ENCODE data around the gene MTM1. TPM values are rescaled to one million over a fixed set of nuclear protein-coding genes. Genes with fewer than 3 reads are reported as not detected.

Gene MTM1
- total RNA-seq, 3 donors from 2014 or later = 14.7 to 17.3 (median 14.7) TPM

DNA sequence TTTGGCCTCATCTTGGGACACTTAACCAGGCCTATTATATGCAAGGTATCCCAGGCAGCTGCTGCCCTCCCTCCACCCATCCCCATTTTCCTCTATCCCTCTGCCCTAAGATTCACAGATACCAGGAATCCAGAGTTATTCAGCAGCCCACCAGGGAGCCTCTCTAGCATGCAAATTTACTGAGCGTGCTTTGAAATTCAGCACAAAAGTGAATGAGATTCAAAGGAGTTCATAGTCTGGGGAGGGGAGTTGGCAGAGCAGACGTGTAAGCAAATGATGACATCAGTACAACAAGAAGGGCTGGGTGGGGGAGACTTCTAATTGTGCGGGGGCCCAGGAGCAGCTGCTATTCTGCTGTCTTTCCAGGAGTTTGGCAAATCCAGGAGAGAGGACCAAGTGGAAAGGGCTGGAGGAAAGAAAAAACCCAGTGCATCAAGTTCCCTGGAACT is 1.7 kb upstream of the MTM1 start:
- Histone ChIP-seq H3K27ac (no peak overlapping the region), H3K27me3 (peaks cover 0 to 7% of the 10 kb centered on the region in 2 donors), H3K4me3 (no peak overlapping the region), H3K36me3 (no peaks in the 10 kb centered on the region), H3K4me1 (no peaks in the 10 kb centered on the region), H3K9me3 (no peaks in the 10 kb centered on the region)
- DNase-seq (ENCODE audit: low spot score in 2 of 2) = no peak
- TF ChIP-seq POLR2A (IDR thresholded peaks at IDR 0.05) (no peak), POLR2AphosphoS5 (IDR thresholded peaks at IDR 0.05) (no peak)
- TF ChIP-seq, protein P1, sequence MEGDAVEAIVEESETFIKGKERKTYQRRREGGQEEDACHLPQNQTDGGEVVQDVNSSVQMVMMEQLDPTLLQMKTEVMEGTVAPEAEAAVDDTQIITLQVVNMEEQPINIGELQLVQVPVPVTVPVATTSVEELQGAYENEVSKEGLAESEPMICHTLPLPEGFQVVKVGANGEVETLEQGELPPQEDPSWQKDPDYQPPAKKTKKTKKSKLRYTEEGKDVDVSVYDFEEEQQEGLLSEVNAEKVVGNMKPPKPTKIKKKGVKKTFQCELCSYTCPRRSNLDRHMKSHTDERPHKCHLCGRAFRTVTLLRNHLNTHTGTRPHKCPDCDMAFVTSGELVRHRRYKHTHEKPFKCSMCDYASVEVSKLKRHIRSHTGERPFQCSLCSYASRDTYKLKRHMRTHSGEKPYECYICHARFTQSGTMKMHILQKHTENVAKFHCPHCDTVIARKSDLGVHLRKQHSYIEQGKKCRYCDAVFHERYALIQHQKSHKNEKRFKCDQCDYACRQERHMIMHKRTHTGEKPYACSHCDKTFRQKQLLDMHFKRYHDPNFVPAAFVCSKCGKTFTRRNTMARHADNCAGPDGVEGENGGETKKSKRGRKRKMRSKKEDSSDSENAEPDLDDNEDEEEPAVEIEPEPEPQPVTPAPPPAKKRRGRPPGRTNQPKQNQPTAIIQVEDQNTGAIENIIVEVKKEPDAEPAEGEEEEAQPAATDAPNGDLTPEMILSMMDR (IDR thresholded peaks at IDR 0.05) = no peak
- intact Hi-C loops (cut with DNase I; ENCODE audit: low total_unique reads) = no loop called here

GRCh38 chrX:150567645-150568319 is 639 bp upstream of the MTM1 start:
- peak overlapping the region in 1 of 2 donors; percentile 35 for H3K27ac ChIP-seq
- H3K9me3 ChIP-seq = no peaks in the 10 kb centered on the region
- DNase-seq (ENCODE audit: low spot score in 2 of 2) = no peak
- intact Hi-C loops (cut with DNase I; ENCODE audit: low total_unique reads) = no loop called here
- no peaks in the 10 kb centered on the region for H3K36me3 ChIP-seq
- peaks cover 0 to 7% of the 10 kb centered on the region in 2 donors for H3K27me3 ChIP-seq
- no peaks in the 10 kb centered on the region for H3K4me1 ChIP-seq
- TF ChIP-seq POLR2AphosphoS5 (IDR thresholded peaks at IDR 0.05) (no peak), POLR2A (IDR thresholded peaks at IDR 0.05) (no peak)
- TF ChIP-seq, protein P1 (IDR thresholded peaks at IDR 0.05) = no peak
- peak overlapping the region; percentile 64 to 89 (median 68) for H3K4me3 ChIP-seq

GRCh38 chrX:150569155-150569477 is 695 bp downstream of the MTM1 start:
- Histone ChIP-seq H3K4me3 (peak overlapping the region; percentile 64 to 89 (median 68)), H3K36me3 (no peaks in the 10 kb centered on the region), H3K27ac (peak overlapping the region; percentile 82 to 94), H3K27me3 (peaks cover 0 to 7% of the 10 kb centered on the region in 2 donors), H3K9me3 (no peaks in the 10 kb centered on the region), H3K4me1 (no peaks in the 10 kb centered on the region)
- intact Hi-C loops (cut with DNase I; ENCODE audit: low total_unique reads) = no loop called here
- no peak for DNase-seq (ENCODE audit: low spot score in 2 of 2)
- TF ChIP-seq, protein P1 (IDR thresholded peaks at IDR 0.05) = no peak
- TF ChIP-seq POLR2AphosphoS5 (IDR thresholded peaks at IDR 0.05) (no peak), POLR2A (IDR thresholded peaks at IDR 0.05) (no peak)

DNA sequence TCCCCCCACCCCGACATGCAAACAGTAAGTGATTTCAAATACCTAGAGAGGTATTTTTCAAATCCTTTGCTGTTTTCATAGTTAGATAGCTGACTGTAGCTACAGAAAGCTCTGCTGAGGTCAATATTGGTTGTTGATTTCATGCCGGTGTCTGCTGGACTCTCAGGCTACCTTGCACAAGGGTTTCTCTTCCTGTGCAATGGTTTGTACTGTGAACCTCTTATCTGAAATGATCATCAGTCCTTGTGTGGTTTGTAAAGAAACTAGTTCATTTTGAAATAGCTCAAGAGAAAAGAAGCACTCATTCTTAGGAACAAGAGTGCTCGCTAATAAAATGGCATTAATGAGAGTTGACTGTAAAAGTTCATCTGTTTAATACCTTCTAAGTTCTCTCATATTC is 2.1 kb downstream of the MTM1 start:
- TF ChIP-seq, protein P1 (IDR thresholded peaks at IDR 0.05) = no peak
- TF ChIP-seq POLR2A (IDR thresholded peaks at IDR 0.05) = no peak
- no peak for TF ChIP-seq POLR2AphosphoS5 (IDR thresholded peaks at IDR 0.05)
- Histone ChIP-seq H3K9me3 (no peaks in the 10 kb centered on the region), H3K36me3 (no peaks in the 10 kb centered on the region), H3K4me1 (no peaks in the 10 kb centered on the region), H3K27ac (no peak overlapping the region), H3K4me3 (peak overlapping the region in 1 of 3 donors; percentile 1), H3K27me3 (peaks cover 0 to 7% of the 10 kb centered on the region in 2 donors)
- DNase-seq (ENCODE audit: low spot score in 2 of 2) = no peak
- intact Hi-C loops (cut with DNase I; ENCODE audit: low total_unique reads) = no loop called here

GRCh38 chrX:150572206-150572605 is 3.8 kb downstream of the MTM1 start:
- no peak for TF ChIP-seq POLR2A (IDR thresholded peaks at IDR 0.05)
- TF ChIP-seq POLR2AphosphoS5 (IDR thresholded peaks at IDR 0.05) = no peak
- TF ChIP-seq, protein P1 (IDR thresholded peaks at IDR 0.05) = no peak
- H3K4me3 ChIP-seq = no peak overlapping the region
- no peak for DNase-seq (ENCODE audit: low spot score in 2 of 2)
- no peak overlapping the region for H3K27ac ChIP-seq
- H3K9me3 ChIP-seq = no peaks in the 10 kb centered on the region
- H3K36me3 ChIP-seq = no peaks in the 10 kb centered on the region
- H3K4me1 ChIP-seq = no peaks in the 10 kb centered on the region
- H3K27me3 ChIP-seq = peaks cover 0 to 7% of the 10 kb centered on the region in 2 donors
- intact Hi-C loops (cut with DNase I; ENCODE audit: low total_unique reads) = loop anchor here (1.0 kb wide), 1 partner anchor 34 kb away; no protein-coding TSS in a partner anchor
